HUES6 (cell line): Measurements from ENCODE around the gene BCCIP.

Experiments used
- H3K27ac ChIP-seq: 2 replicates; pipeline ENCODE4 v1.7.0; 2013; ENCODE audit warnings: low read depth, mild to moderate bottlenecking, low read length, inconsistent platforms
- H3K27me3 ChIP-seq: 2 replicates; pipeline ENCODE4 v1.6.1; 2013; ENCODE audit warnings: low read length; ENCODE audit not compliant: control insufficient read depth, insufficient read depth
- H3K36me3 ChIP-seq: 2 replicates; pipeline ENCODE4 v1.6.1; 2013; ENCODE audit warnings: low read length; ENCODE audit not compliant: control insufficient read depth, insufficient read depth
- H3K4me1 ChIP-seq: 2 replicates; pipeline ENCODE4 v1.6.1; 2013; ENCODE audit warnings: low read length; ENCODE audit not compliant: control insufficient read depth, insufficient read depth
- H3K4me3 ChIP-seq: 2 replicates; pipeline ENCODE4 v1.5.1; 2013; ENCODE audit warnings: low read depth, low read length
- H3K9ac ChIP-seq: one replicate; pipeline ENCODE4 v1.6.1; 2013; ENCODE audit warnings: mild to moderate bottlenecking, low read length
- H3K9me3 ChIP-seq: 2 replicates; pipeline ENCODE4 v1.6.1; 2013; ENCODE audit warnings: low read depth, low read length; ENCODE audit not compliant: control insufficient read depth, insufficient read depth

Gene BCCIP

DNA sequence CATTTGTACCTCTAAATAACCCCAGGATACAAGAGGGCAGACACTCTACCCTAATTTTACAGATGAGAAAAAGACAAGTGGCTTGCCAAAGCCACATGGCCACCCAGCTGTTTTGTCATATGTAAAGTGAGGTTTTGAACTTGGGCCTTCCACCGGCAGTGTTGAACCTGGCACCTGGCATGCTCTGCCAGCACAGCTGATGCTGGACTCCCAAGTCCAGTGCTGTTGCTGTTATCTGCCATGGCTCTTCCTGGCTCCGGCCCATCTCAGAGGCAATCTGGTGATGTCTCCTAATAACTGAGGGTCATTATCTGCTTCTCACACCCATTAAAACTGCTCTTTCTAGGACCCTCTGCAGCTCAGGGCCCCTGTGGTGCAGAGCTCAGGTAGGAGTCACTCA, 25.0 kb downstream of the BCCIP start:
- H3K36me3 ChIP-seq, result peaks cover 60% of the 10 kb centered on the region
- H3K4me3 ChIP-seq, result no peak overlapping the region
- no peak overlapping the region for H3K9ac ChIP-seq
- H3K4me1 ChIP-seq, result no peaks in the 10 kb centered on the region
- no peaks in the 10 kb centered on the region for H3K9me3 ChIP-seq
- H3K27ac ChIP-seq, result no peak overlapping the region
- H3K27me3 ChIP-seq, result no peaks in the 10 kb centered on the region

DNA sequence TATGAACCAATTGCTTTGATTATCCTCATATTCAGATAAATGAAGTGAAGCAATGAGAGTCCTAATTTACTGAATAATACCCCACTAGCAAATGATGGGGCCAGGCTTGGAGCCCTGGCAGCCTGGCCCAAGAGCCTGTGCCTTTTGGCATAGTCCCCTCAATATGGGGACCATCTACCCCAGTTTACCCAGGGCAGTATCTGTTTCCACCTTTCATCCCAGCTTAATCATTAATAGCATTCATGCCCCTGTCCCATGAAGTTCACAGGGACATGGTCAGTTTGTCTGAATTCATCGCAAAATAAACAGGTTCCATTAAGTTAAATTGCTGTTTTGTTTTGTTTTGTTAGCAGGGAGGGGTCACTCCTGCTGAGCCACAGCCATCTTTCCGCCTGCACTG, 25.5 kb downstream of the BCCIP start:
- no peaks in the 10 kb centered on the region for H3K4me1 ChIP-seq
- H3K9ac ChIP-seq, result no peak overlapping the region
- H3K9me3 ChIP-seq, result no peaks in the 10 kb centered on the region
- H3K27me3 ChIP-seq, result no peaks in the 10 kb centered on the region
- peaks cover 63% of the 10 kb centered on the region for H3K36me3 ChIP-seq
- H3K27ac ChIP-seq, result no peak overlapping the region
- H3K4me3 ChIP-seq, result no peak overlapping the region

DNA sequence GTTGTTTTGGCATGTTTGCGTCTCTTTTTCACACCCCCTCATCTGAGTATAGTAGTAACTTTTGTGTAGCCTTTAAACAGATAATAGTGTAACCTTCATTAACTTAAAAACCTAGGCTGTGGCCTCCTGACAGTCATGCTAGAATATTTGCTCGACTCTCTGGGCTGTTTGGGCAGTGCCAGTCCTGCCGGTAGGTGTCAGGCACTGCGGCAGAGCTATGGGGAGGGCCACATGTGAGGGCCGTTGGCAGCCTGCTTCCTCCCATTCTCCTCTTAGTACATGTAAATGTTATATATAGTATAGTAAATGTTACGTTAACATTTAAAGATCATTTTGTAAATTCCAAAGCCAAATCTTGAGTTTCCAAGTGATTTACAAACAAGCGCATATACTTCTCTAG, 26.1 kb downstream of the BCCIP start:
- H3K36me3 ChIP-seq, result peaks cover 65% of the 10 kb centered on the region
- H3K4me3 ChIP-seq, result no peak overlapping the region
- H3K27ac ChIP-seq, result no peak overlapping the region
- H3K9ac ChIP-seq, result no peak overlapping the region
- no peaks in the 10 kb centered on the region for H3K9me3 ChIP-seq
- no peaks in the 10 kb centered on the region for H3K4me1 ChIP-seq
- H3K27me3 ChIP-seq, result no peaks in the 10 kb centered on the region

DNA sequence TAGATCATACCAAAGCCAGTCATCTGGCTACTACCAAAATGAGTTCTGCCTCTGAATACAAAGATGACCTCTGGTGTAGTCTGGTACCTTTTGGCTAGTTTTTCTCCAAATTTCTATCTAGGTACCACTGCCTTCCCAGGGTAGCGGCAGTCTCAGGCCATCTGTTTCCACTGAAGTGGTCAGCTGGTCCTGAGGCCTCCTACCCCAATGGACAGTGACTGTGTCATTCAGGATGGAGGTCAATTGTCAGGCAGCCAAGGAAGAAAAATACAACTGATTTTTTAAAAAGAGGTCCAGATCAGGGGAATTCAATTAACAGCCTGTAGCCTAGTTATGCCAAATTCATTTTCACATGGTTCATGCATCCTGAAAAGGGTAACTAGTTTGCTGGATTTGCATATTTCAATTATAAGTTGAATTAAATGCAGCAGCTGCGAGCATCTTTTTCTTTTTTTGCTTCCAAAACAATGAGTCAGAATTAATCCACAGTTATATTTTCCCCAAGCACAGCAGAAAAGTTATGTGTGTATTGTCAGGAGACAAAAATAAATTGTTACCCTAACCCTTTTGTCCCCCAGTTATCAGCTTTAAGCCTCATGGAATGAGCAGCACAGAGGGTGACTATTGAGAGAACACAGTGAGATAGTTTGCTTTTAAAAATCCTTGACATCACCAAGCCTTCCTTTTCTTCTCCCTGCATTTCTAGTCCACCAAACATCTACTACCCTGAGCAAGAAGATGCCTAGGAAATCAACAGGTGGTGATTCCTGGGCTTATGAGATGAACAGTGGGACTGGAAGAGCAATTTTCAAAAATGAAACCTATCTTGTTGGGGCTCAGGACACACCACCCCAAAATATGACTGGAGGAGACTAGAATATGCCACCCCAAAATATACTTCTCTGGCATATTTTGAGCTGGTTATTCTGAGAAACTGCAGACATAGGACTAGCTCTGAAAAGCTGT, 27.7 kb downstream of the BCCIP start:
- no peak overlapping the region for H3K27ac ChIP-seq
- H3K9me3 ChIP-seq, result no peaks in the 10 kb centered on the region
- no peaks in the 10 kb centered on the region for H3K27me3 ChIP-seq
- no peak overlapping the region for H3K9ac ChIP-seq
- H3K4me3 ChIP-seq, result no peak overlapping the region
- H3K4me1 ChIP-seq, result no peaks in the 10 kb centered on the region
- H3K36me3 ChIP-seq, result peaks cover 59% of the 10 kb centered on the region

DNA sequence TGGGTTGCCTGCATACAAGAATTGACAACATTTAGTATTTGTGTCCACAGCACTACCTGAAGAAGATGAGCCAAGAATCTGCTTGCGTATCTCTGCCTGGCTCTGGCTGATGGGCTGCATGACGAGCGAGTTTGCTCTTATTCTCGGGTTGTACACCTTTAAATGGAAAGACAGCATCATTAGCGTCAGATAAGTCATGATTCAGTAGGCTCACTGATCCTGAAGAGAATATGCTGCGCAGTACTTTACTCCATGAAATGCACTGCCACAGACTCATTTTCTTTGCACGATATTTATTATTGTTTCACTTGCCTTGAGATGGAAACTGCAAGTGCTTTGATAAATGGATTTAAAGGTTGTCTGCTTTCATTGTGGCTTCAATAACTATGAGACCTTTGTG, 29.1 kb downstream of the BCCIP start:
- H3K27ac ChIP-seq, result no peak overlapping the region
- no peak overlapping the region for H3K9ac ChIP-seq
- no peaks in the 10 kb centered on the region for H3K4me1 ChIP-seq
- no peaks in the 10 kb centered on the region for H3K9me3 ChIP-seq
- no peak overlapping the region for H3K4me3 ChIP-seq
- peaks cover 61% of the 10 kb centered on the region for H3K36me3 ChIP-seq
- no peaks in the 10 kb centered on the region for H3K27me3 ChIP-seq

DNA sequence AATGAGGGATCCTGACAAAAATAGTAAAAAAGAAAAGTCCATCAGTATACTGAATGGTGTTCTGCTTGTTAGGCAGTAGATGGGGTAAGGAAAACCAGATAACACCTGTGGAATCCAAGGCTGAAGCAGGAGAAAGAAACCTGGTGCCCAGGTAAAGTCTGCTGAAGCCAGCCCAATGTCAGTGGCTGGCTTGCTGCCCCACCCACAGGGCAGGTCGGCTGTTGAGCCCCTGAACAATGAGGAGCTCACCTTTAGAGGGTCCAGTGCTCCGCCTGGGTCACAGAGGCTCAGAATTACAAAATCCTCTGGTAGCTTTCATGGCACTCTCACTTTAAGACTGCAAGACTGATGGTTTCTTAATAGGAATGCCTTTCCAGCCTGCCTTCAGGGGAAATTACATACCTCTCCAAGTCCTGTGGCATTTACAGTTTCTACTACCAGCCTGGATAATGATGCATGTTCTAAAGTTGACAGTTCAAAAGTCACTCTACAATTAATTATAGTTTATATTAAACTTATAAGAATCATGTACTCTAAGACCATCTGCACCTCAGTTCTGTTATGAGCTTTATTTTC, 33.9 kb downstream of the BCCIP start:
- no peaks in the 10 kb centered on the region for H3K4me1 ChIP-seq
- H3K36me3 ChIP-seq, result peaks cover 35% of the 10 kb centered on the region
- H3K27me3 ChIP-seq, result no peaks in the 10 kb centered on the region
- no peak overlapping the region for H3K27ac ChIP-seq
- no peak overlapping the region for H3K4me3 ChIP-seq
- no peaks in the 10 kb centered on the region for H3K9me3 ChIP-seq
- H3K9ac ChIP-seq, result no peak overlapping the region

DNA sequence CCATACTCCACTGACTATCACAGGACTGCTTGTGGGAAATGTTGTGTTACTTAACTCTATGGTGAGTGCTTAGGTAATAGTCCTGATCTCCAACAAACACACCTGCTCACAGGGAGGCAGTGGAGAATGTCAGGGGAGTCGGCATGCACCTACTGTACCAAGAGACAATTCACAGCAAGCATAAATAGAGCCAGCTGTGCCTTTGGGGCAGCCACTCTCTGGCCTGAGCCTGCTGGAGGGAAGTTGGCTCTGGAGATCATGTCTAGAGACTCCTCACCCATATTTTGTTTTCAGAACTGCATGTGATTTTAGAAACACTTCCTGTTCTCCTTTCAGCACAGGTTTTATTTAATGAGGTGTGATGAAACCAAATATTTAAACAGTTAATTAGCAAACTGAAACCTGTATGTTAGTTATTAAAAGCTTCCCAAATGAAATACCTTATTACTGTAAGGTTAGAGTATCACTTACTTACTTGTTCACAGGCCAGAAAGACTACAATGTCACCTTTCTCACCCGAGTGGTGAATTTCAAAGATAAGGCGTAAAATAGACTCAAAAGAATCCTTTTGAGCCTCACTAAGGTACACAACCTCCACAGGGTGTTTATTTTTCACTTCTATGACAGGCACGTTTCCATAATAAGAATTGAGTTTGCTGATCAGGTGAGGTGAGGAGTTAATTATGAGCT, 35.9 kb downstream of the BCCIP start:
- no peaks in the 10 kb centered on the region for H3K9me3 ChIP-seq
- no peak overlapping the region for H3K9ac ChIP-seq
- no peak overlapping the region for H3K4me3 ChIP-seq
- no peaks in the 10 kb centered on the region for H3K27me3 ChIP-seq
- H3K4me1 ChIP-seq, result no peaks in the 10 kb centered on the region
- no peak overlapping the region for H3K27ac ChIP-seq
- H3K36me3 ChIP-seq, result peaks cover 25% of the 10 kb centered on the region

DNA sequence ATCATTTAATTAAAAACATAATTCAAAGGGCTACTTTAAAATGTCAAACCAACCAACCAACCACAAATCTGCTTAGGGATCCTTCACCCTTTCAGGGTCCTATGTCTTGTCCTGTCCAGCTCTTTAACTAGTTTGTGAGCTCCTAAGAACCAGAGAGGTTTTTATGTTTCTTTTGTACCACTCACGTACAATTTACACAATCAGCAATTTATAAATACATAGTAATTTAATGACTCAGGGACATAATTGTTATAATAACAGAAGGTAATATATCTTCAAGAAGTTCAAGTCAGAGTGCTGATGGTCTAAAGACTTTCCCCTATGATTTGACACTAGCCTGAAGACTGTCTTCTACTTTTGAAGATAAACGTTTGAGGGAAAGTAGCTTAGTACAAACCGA, 41.8 kb downstream of the BCCIP start:
- Histone ChIP-seq H3K36me3 (peaks cover 19% of the 10 kb centered on the region), H3K4me3 (no peak overlapping the region), H3K27ac (no peak overlapping the region), H3K9me3 (no peaks in the 10 kb centered on the region), H3K9ac (no peak overlapping the region), H3K4me1 (no peaks in the 10 kb centered on the region), H3K27me3 (no peaks in the 10 kb centered on the region)

DNA sequence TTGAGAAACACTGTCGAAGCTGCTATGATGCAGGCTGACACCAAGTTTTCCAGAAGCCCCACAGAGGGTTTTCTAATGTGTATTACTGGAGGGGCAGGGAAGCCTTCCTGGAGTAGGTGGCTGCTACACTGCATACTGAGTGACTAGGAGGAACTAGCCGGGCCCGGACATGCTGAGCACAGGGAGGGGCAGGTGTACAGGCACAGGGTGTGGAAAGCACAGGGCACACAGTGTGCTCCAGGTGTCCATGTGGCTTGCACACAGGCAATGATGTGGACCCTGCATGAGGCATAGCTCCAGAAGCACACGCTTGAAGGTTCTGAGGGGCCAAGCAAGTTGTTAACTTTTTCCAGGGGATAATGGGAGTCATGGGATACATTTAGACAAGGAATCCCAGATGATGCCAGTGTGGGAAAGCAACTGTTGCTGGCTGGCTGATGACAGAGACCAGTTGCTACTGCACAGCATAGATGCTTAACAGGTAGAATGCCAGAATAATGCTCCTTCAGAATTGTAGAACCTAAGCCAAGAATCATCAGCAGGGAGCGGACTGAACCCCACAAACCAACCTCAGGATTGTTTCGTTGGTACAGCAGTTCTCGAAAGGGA, 43.2 kb downstream of the BCCIP start:
- H3K4me3 ChIP-seq, result no peak overlapping the region
- no peaks in the 10 kb centered on the region for H3K27me3 ChIP-seq
- no peak overlapping the region for H3K27ac ChIP-seq
- peaks cover 19% of the 10 kb centered on the region for H3K36me3 ChIP-seq
- H3K9me3 ChIP-seq, result no peaks in the 10 kb centered on the region
- no peak overlapping the region for H3K9ac ChIP-seq
- no peaks in the 10 kb centered on the region for H3K4me1 ChIP-seq

DNA sequence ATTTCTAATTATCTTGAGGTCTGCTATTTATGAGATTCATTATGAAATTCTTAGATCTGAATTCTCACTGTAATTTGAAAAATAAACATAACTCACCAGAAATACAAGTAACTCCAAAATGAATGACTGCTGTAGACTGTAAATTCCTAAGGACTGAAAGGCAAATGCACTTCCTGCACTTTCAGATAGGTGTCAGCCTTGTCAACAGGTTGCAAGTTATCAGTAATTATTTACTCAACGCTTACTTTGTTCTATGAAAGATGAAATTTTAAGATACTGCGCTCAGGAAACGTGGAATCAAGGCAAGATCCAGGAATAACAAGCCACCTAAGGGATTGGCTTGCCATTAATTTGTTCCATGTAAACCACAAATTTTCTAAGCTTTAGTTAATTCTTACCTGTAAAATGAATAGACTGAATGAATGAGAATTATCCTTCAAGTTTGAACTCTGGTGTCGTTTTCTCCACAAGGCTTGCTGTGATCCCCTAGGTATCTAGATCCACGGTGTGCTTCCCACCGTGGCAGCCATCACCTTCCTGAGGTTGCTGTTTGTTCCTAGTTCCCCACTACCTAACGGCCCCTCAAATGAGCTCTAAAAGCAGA, 45.1 kb downstream of the BCCIP start:
- Histone ChIP-seq H3K27me3 (no peaks in the 10 kb centered on the region), H3K27ac (no peak overlapping the region), H3K4me1 (no peaks in the 10 kb centered on the region), H3K36me3 (peaks cover 19% of the 10 kb centered on the region), H3K9me3 (no peaks in the 10 kb centered on the region), H3K9ac (no peak overlapping the region), H3K4me3 (no peak overlapping the region)
